BE2C (cell line): Measurements from ENCODE around the gene COX7A2L.
"Not testable (repeated sequence)": the region's sequence is repeated elsewhere in the genome, so short reads cannot be mapped to it uniquely, and the experiment has no call there.

Experiments used
- DNase-seq: peaks from one replicate; pipeline ENCODE4 v3.0.0-alpha.2; 2020
- H3K27me3 ChIP-seq: fragments of 250-450 bp; sonication (Bioruptor Pico); 2 replicates; pipeline ENCODE4 v1.5.1; 2020; ENCODE audit warnings: mild to moderate bottlenecking
- H3K36me3 ChIP-seq: fragments of 250-450 bp; sonication (Bioruptor Pico); 2 replicates; pipeline ENCODE4 v1.5.1; 2020; ENCODE audit warnings: mild to moderate bottlenecking
- H3K4me1 ChIP-seq: fragments of 250-450 bp; sonication (Bioruptor Pico); 2 replicates; pipeline ENCODE4 v1.5.1; 2020
- H3K4me3 ChIP-seq: 2 replicates; pipeline ENCODE4 v1.5.1; 2011; ENCODE audit warnings: low read depth, low read length
- H3K9me3 ChIP-seq: fragments of 250-450 bp; sonication (Bioruptor Pico); 2 replicates; pipeline ENCODE4 v1.5.1; 2020
- CTCF ChIP-seq: IDR thresholded peaks from 2 replicates; pipeline ENCODE4 v1.5.1; 2012; ENCODE audit warnings: mild to moderate bottlenecking, low read depth, low read length

COX7A2L gene

GRCh38 chr2:42392191-42392590 is 31.2 kb upstream of the COX7A2L start:
- no peak for DNase-seq
- Histone ChIP-seq H3K36me3 (no peaks in the 10 kb centered on the region), H3K4me3 (no peak overlapping the region), H3K9me3 (no peaks in the 10 kb centered on the region), H3K4me1 (0 out of 2 replicates have a peak, but pooled peaks cover 2% of the 10 kb centered on the region), H3K27me3 (no peaks in the 10 kb centered on the region)
- TF ChIP-seq CTCF, result no peak

- TF ChIP-seq CTCF, result no peak
Measured at GRCh38 chr2:42390401-42390969, 29.5 kb upstream of the COX7A2L start.

GRCh38 chr2:42386682-42387081 is 25.7 kb upstream of the COX7A2L start:
- DNase-seq, result no peak
- Histone ChIP-seq H3K4me3 (no peak overlapping the region), H3K27me3 (no peaks in the 10 kb centered on the region), H3K9me3 (no peaks in the 10 kb centered on the region), H3K36me3 (no peaks in the 10 kb centered on the region), H3K4me1 (peaks cover 8% of the 10 kb centered on the region)
- peak; percentile 63 for TF ChIP-seq CTCF

More at GRCh38 chr2:42390401-42390969, 29.5 kb upstream of the COX7A2L start:
- Histone ChIP-seq H3K9me3 (no peaks in the 10 kb centered on the region), H3K36me3 (no peaks in the 10 kb centered on the region), H3K4me3 (no peak overlapping the region), H3K27me3 (no peaks in the 10 kb centered on the region), H3K4me1 (0 out of 2 replicates have a peak, but pooled peaks cover 2% of the 10 kb centered on the region)
- no peak for DNase-seq

- Histone ChIP-seq H3K9me3 (no peaks in the 10 kb centered on the region), H3K4me3 (no peak overlapping the region), H3K27me3 (no peaks in the 10 kb centered on the region), H3K36me3 (no peaks in the 10 kb centered on the region), H3K4me1 (peaks cover 6% of the 10 kb centered on the region)
- peak; percentile 58 for TF ChIP-seq CTCF
- peak; percentile 31 for DNase-seq
Measured at GRCh38 chr2:42385225-42385624, 24.2 kb upstream of the COX7A2L start.

GRCh38 chr2:42383855-42384530 is 23.0 kb upstream of the COX7A2L start:
- H3K4me3 ChIP-seq, result no peak overlapping the region
- no peak for TF ChIP-seq CTCF
- DNase-seq, result no peak
- no peaks in the 10 kb centered on the region for H3K36me3 ChIP-seq
- H3K27me3 ChIP-seq, result no peaks in the 10 kb centered on the region
- H3K4me1 ChIP-seq, result peaks cover 6% of the 10 kb centered on the region
- H3K9me3 ChIP-seq, result no peaks in the 10 kb centered on the region

GRCh38 chr2:42382144-42382543 is 21.1 kb upstream of the COX7A2L start:
- no peak for TF ChIP-seq CTCF
- Histone ChIP-seq H3K4me3 (no peak overlapping the region), H3K36me3 (no peaks in the 10 kb centered on the region), H3K9me3 (no peaks in the 10 kb centered on the region), H3K4me1 (peaks cover 6% of the 10 kb centered on the region), H3K27me3 (no peaks in the 10 kb centered on the region)
- no peak for DNase-seq

- DNase-seq, H3K36me3 ChIP-seq, H3K9me3 ChIP-seq, H3K27me3 ChIP-seq, H3K4me3 ChIP-seq: not testable (repeated sequence)
- peaks cover 11% of the 10 kb centered on the region for H3K4me1 ChIP-seq
Measured at GRCh38 chr2:42380026-42380425, 19.0 kb upstream of the COX7A2L start.
